K562 (cell line): ENCODE data around the gene WSCD2. TPM values are rescaled to one million over a fixed set of nuclear protein-coding genes. Genes with fewer than 3 reads are reported as not detected.

Experiments used
- HBP1 ChIP-seq: fragments of 450-650 bp; formaldehyde crosslinking; IDR thresholded peaks from 2 replicates; pipeline ENCODE4 v1.4.0; 2022; ENCODE audit warnings: missing genetic modification characterization
- MGA ChIP-seq: fragments of 450-650 bp; IDR thresholded peaks from 2 replicates; pipeline ENCODE4 v1.6.1; 2016; ENCODE audit warnings: mild to moderate bottlenecking, moderate library complexity
- MTA1 ChIP-seq: fragments of 450-650 bp; IDR thresholded peaks from 2 replicates; pipeline ENCODE4 v1.6.1; 2017; ENCODE audit warnings: borderline replicate concordance
- NCOR1 ChIP-seq: fragments of 450-650 bp; IDR thresholded peaks from 2 replicates; pipeline ENCODE4 v1.6.1; 2016; ENCODE audit warnings: mild to moderate bottlenecking, moderate library complexity
- NELFE ChIP-seq: IDR thresholded peaks from 2 replicates; pipeline ENCODE4 v1.6.1; 2011; ENCODE audit warnings: mild to moderate bottlenecking; ENCODE audit not compliant: insufficient read depth, insufficient read length
- POLR2B ChIP-seq: fragments of 450-650 bp; IDR thresholded peaks from 2 replicates; pipeline ENCODE4 v1.6.1; 2018; ENCODE audit warnings: low read depth; ENCODE audit not compliant: partially characterized antibody
- PPARD ChIP-seq: fragments of 250-450 bp; sonication (Bioruptor Pico); IDR thresholded peaks from 2 replicates; pipeline ENCODE4 v1.8.0; 2022; ENCODE audit warnings: inconsistent platforms, mild to moderate bottlenecking, moderate library complexity
- RUNX1 ChIP-seq: sonication (generic); IDR thresholded peaks from 2 replicates; pipeline ENCODE4 v1.6.1; 2016; ENCODE audit warnings: antibody characterized with exemption, low read depth
- STAT5A ChIP-seq: IDR thresholded peaks from 2 replicates; pipeline ENCODE4 v1.6.1; 2012; ENCODE audit warnings: low read length, inconsistent platforms, borderline replicate concordance
- ZNF24 ChIP-seq: fragments of 450-650 bp; IDR thresholded peaks from 2 replicates; pipeline ENCODE4 v1.6.1; 2016
- ZNF274 ChIP-seq: IDR thresholded peaks from 2 replicates; pipeline ENCODE4 v1.6.1; 2011; ENCODE audit warnings: low read depth, mild to moderate bottlenecking, low read length, moderate library complexity, borderline replicate concordance
- ZNF395 ChIP-seq: fragments of 200-800 bp; sonication (Bioruptor generic); IDR thresholded peaks from 2 replicates; pipeline ENCODE4 v1.6.1; 2017; ENCODE audit warnings: missing genetic modification characterization, missing compliant biosample characterization
- ZNF584 ChIP-seq: fragments of 200-800 bp; sonication (Bioruptor generic); IDR thresholded peaks from 2 replicates; pipeline ENCODE4 v1.6.1; 2016; ENCODE audit warnings: low read depth, mild to moderate bottlenecking, missing genetic modification characterization, missing compliant biosample characterization
- polyA plus RNA-seq, 8 experiments: library from polyadenylated mRNA; depleted of rRNA in 4 of 8; stranded (reverse) in 5 of 8; unstranded in 3 of 8; fragments of >200 nt; fragmentation: Nextera tagmentation in 2 of 8; fragmentation: Illumina TruSeq in 1 of 8; extraction: Ambion mirVana in 2 of 8; extraction: Trizol in 1 of 8; gene quantifications; 2 replicates each; pipeline versions ENCODE4 v1.2.1 to v1.2.3, GENCODE V29; 2011 to 2014; ENCODE audit warnings: inconsistent platforms in 1 of 8, missing spikeins in 1 of 8
- total RNA-seq, 7 experiments: library from RNA; depleted of rRNA in 6 of 7; stranded (reverse); fragments of >200 nt in 6 of 7; fragmentation: Illumina TruSeq in 2 of 7; extraction: Trizol in 2 of 7; gene quantifications; 2 replicates each; pipeline versions ENCODE4 v1.2.1 to v1.2.3, GENCODE V29; 2011 to 2021; ENCODE audit warnings: low replicate concordance in 1 of 7

The WSCD2 gene
- total and polyA plus RNA-seq, 9 of the 15 experiments (the other 6 are each of a cell fraction or from before 2014, with no cell fraction given), result 0.72 to 14.1 (median 4.0) TPM

GRCh38 chr12:108119126-108119973 lies 9.7 kb upstream of the WSCD2 start (continued):
- peak; percentile 9; the same call in 1 of the 2 replicates for TF ChIP-seq MGA
- TF ChIP-seq NCOR1, result peak; percentile 46
- TF ChIP-seq HBP1, result 0 out of 2 replicates have a peak, but pooled peaks have one; percentile 4
- TF ChIP-seq POLR2B, result peak; percentile 53
- 0 out of 2 replicates have a peak, but pooled peaks have one; percentile 16 for TF ChIP-seq ZNF584 (CRISPR knock-in tag)
- no peak for TF ChIP-seq NELFE
- no peak for TF ChIP-seq PPARD (CRISPR knock-in tag)
- no peak for TF ChIP-seq RUNX1
- TF ChIP-seq ZNF24, result peak; percentile 34; the same call in 1 of the 2 replicates
- no peak for TF ChIP-seq ZNF274
- peak; percentile 92 for TF ChIP-seq ZNF395 (CRISPR knock-in tag)
- TF ChIP-seq MTA1, result peak; percentile 75; the same call in 1 of the 2 replicates
- no peak for TF ChIP-seq STAT5A
